Activated naive CD8-positive, alpha-beta T cell (primary cell): ENCODE measurements around the gene STX8.
"Not testable (repeated sequence)": the region's sequence is repeated elsewhere in the genome, so short reads cannot be mapped to it uniquely, and the experiment has no call there.

Experiments used
- H3K27ac Mint-ChIP-seq: one replicate; pipeline ENCODE4 v1.8.0; 2021; ENCODE audit warnings: mixed read lengths
- H3K27me3 Mint-ChIP-seq: one replicate; pipeline ENCODE4 v1.8.0; 2021; ENCODE audit warnings: mixed read lengths
- H3K36me3 Mint-ChIP-seq: one replicate; pipeline ENCODE4 v1.8.0; 2021; ENCODE audit warnings: mixed read lengths
- H3K4me1 Mint-ChIP-seq: one replicate; pipeline ENCODE4 v1.8.0; 2021; ENCODE audit warnings: low read depth, mixed read lengths
- H3K4me3 Mint-ChIP-seq: one replicate; pipeline ENCODE4 v1.8.0; 2021; ENCODE audit warnings: mild to moderate bottlenecking, mixed read lengths
- H3K9me3 Mint-ChIP-seq: one replicate; pipeline ENCODE4 v1.8.0; 2021; ENCODE audit warnings: low read depth, mixed read lengths

Gene STX8

GRCh38 chr17:9451934-9452333, 123.7 kb downstream of the STX8 start:
- no peak overlapping the region for H3K27ac Mint-ChIP-seq
- H3K27me3 Mint-ChIP-seq, result no peaks in the 10 kb centered on the region
- no peaks in the 10 kb centered on the region for H3K4me1 Mint-ChIP-seq
- no peak overlapping the region for H3K4me3 Mint-ChIP-seq
- peaks cover 4% of the 10 kb centered on the region for H3K36me3 Mint-ChIP-seq
- H3K9me3 Mint-ChIP-seq, result no peaks in the 10 kb centered on the region

DNA sequence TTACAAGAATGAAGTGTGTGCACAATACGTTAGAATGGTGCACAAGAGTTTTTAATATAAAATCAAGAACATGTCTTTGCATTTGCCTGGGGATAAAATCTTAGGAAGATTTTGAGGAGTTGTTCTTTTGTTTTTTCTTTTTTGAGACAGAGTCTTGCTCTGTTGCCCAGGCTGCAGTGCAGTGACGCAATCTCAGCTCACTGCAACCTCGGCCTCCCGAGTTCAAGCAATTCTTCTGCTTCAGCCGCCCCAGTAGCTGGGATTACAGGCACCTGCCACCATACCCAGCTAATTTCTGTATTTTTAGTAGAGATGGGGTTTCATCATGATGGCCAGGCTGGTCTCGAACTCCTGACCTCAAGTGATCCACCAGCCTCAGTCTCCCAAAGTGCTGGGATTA, 128.3 kb downstream of the STX8 start:
- H3K9me3 Mint-ChIP-seq, H3K27me3 Mint-ChIP-seq, H3K4me3 Mint-ChIP-seq, H3K27ac Mint-ChIP-seq, H3K36me3 Mint-ChIP-seq, H3K4me1 Mint-ChIP-seq: not testable (repeated sequence)

GRCh38 chr17:9446528-9446927, 129.1 kb downstream of the STX8 start:
- Mint-ChIP-seq H3K4me1 (no peaks in the 10 kb centered on the region), H3K27ac (no peak overlapping the region), H3K4me3 (no peak overlapping the region), H3K9me3 (no peaks in the 10 kb centered on the region), H3K27me3 (no peaks in the 10 kb centered on the region), H3K36me3 (peaks cover 6% of the 10 kb centered on the region)

DNA sequence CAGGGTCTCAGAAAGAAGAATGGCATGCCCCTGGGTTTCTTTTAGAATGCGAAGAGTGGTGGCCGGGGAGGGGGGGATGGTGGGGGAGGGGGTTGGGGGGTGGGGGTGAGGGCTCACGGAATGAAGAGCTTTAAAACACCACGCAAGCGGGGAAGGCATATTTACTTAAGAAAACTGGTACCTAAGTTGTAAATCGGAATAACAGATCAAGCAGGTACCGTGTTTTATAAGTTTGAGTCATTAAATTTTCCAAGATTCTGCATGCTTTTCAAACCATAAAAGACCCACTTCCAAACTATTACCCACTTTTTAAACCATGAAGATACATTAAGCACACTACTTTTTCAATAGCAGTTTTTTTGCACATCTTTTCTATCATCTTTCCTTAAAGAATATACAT, 130.2 kb downstream of the STX8 start:
- no peak overlapping the region for H3K27ac Mint-ChIP-seq
- no peaks in the 10 kb centered on the region for H3K9me3 Mint-ChIP-seq
- peaks cover 8% of the 10 kb centered on the region for H3K36me3 Mint-ChIP-seq
- no peaks in the 10 kb centered on the region for H3K27me3 Mint-ChIP-seq
- H3K4me3 Mint-ChIP-seq, result no peak overlapping the region
- H3K4me1 Mint-ChIP-seq, result no peaks in the 10 kb centered on the region

DNA sequence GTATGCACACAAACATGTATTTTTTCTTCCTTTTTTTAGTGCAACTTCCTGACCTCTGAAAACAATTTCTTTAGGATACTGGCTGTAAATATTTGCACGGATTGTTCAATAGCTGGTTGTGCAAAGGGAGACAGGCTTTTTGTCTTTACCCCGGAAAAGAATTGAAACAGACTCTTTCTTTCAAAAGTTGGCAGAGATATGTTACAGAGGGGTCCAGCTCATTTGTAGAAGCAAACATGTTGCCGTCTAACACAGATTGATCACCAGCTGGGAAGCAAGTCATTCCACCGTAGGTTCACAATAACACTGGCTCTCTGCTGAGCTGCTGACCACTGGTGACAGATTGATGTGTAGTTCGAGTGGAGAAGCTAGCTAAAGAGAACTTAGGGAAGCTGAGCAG, 130.9 kb downstream of the STX8 start:
- Mint-ChIP-seq H3K4me3 (no peak overlapping the region), H3K27ac (no peak overlapping the region), H3K36me3 (peaks cover 11% of the 10 kb centered on the region), H3K27me3 (no peaks in the 10 kb centered on the region), H3K9me3 (no peaks in the 10 kb centered on the region), H3K4me1 (no peaks in the 10 kb centered on the region)

- Mint-ChIP-seq H3K36me3 (peaks cover 11% of the 10 kb centered on the region), H3K27ac (no peak overlapping the region), H3K9me3 (no peaks in the 10 kb centered on the region), H3K4me3 (no peak overlapping the region), H3K4me1 (no peaks in the 10 kb centered on the region), H3K27me3 (no peaks in the 10 kb centered on the region)
Measured at GRCh38 chr17:9443811-9444210, 131.8 kb downstream of the STX8 start.

GRCh38 chr17:9439851-9440250, 135.8 kb downstream of the STX8 start:
- Mint-ChIP-seq H3K36me3 (peaks cover 23% of the 10 kb centered on the region), H3K4me1 (no peaks in the 10 kb centered on the region), H3K27ac (no peak overlapping the region)

GRCh38 chr17:9436630-9437029, 139.0 kb downstream of the STX8 start:
- Mint-ChIP-seq H3K4me1 (peaks cover 8% of the 10 kb centered on the region), H3K36me3 (peaks cover 21% of the 10 kb centered on the region), H3K4me3 (no peak overlapping the region), H3K27me3 (no peaks in the 10 kb centered on the region), H3K27ac (no peak overlapping the region), H3K9me3 (no peaks in the 10 kb centered on the region)

More at GRCh38 chr17:9439851-9440250, 135.8 kb downstream of the STX8 start:
- no peaks in the 10 kb centered on the region for H3K9me3 Mint-ChIP-seq
- H3K4me3 Mint-ChIP-seq, result no peak overlapping the region
- no peaks in the 10 kb centered on the region for H3K27me3 Mint-ChIP-seq

- H3K27me3 Mint-ChIP-seq, result no peaks in the 10 kb centered on the region
- peaks cover 8% of the 10 kb centered on the region for H3K4me1 Mint-ChIP-seq
- H3K36me3 Mint-ChIP-seq, result peaks cover 17% of the 10 kb centered on the region
- H3K4me3 Mint-ChIP-seq, result no peak overlapping the region
- H3K27ac Mint-ChIP-seq, result no peak overlapping the region
- no peaks in the 10 kb centered on the region for H3K9me3 Mint-ChIP-seq
Measured at GRCh38 chr17:9435165-9435564, 140.5 kb downstream of the STX8 start.

- H3K4me1 Mint-ChIP-seq, result peaks cover 8% of the 10 kb centered on the region
- H3K27ac Mint-ChIP-seq, result no peak overlapping the region
- peaks cover 16% of the 10 kb centered on the region for H3K36me3 Mint-ChIP-seq
- no peak overlapping the region for H3K4me3 Mint-ChIP-seq
- no peaks in the 10 kb centered on the region for H3K9me3 Mint-ChIP-seq
- H3K27me3 Mint-ChIP-seq, result no peaks in the 10 kb centered on the region
Measured at GRCh38 chr17:9434642-9435057, 141.0 kb downstream of the STX8 start.

DNA sequence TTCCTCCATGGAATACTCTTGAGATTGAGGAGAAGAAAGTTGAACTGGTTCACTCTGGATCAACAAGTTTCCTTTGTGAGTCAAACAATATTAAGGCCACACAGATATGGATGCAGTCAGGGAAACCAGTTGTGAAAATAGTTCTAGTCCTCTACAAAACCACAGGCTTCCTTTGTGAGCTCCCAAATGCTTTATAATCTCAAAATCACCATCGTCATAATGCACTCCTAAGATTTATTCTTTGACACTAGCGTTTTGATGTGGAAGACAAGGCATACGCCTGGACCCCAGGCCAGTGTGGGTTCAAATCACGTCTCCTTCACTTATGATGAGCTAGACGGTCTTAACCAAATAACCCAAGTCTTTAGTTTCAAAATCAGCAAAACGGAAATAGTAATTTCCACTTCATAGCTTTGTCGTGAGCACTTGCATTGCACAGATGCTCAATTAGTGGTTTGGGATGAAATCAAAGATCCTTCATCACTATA, 142.6 kb downstream of the STX8 start:
- H3K36me3 Mint-ChIP-seq, result peaks cover 16% of the 10 kb centered on the region
- no peak overlapping the region for H3K4me3 Mint-ChIP-seq
- H3K4me1 Mint-ChIP-seq, result peaks cover 8% of the 10 kb centered on the region
- no peaks in the 10 kb centered on the region for H3K27me3 Mint-ChIP-seq
- H3K27ac Mint-ChIP-seq, result no peak overlapping the region
- no peaks in the 10 kb centered on the region for H3K9me3 Mint-ChIP-seq

DNA sequence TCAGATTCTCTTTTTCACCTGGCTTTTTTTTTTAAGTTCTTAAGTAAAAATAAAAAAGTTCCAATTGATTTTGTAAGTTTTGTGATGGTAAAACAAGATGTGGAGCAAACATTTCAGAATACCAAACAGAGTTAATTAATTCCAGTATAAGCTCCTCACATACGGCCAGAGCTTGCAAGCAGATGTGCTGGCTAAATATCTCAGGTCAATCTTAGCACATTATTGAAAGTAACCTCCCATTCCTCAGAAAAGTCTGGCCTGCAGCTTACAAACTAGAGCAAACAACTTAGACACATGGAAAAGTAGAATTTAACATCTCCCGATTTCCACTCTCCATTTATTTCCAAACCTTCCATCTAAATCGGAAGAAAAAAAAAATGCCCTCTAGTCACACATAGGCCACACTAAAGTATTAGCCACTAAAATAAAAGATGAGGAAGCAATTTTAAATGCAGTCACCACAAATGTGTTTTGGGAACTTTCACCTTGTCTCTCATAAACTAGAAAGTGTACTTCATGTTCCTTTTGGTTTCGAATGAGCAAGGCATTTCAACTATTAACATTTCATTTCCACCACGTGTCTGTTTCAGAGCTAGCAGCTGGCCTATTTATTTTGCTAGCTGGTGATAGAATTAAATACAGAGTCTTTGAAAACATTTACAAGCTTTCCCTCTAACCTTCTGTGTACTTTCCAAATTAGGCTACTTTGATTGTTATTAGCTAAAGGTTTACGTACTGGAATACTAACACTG, 143.3 kb downstream of the STX8 start:
- Mint-ChIP-seq H3K4me3 (no peak overlapping the region), H3K27ac (no peak overlapping the region), H3K9me3 (no peaks in the 10 kb centered on the region), H3K36me3 (peaks cover 16% of the 10 kb centered on the region), H3K4me1 (peaks cover 8% of the 10 kb centered on the region), H3K27me3 (no peaks in the 10 kb centered on the region)

- no peak overlapping the region for H3K4me3 Mint-ChIP-seq
- H3K27ac Mint-ChIP-seq, result no peak overlapping the region
- H3K9me3 Mint-ChIP-seq, result no peaks in the 10 kb centered on the region
- peaks cover 16% of the 10 kb centered on the region for H3K36me3 Mint-ChIP-seq
- H3K4me1 Mint-ChIP-seq, result peaks cover 8% of the 10 kb centered on the region
- no peaks in the 10 kb centered on the region for H3K27me3 Mint-ChIP-seq
Measured at GRCh38 chr17:9431620-9432019, 144.0 kb downstream of the STX8 start.

GRCh38 chr17:9427465-9428315, 147.9 kb downstream of the STX8 start:
- Mint-ChIP-seq H3K4me1 (peaks cover under 1% of the 10 kb centered on the region), H3K27me3 (no peaks in the 10 kb centered on the region), H3K27ac (no peak overlapping the region), H3K36me3 (peaks cover 14% of the 10 kb centered on the region), H3K4me3 (no peak overlapping the region), H3K9me3 (no peaks in the 10 kb centered on the region)

- Mint-ChIP-seq H3K9me3 (no peaks in the 10 kb centered on the region), H3K4me3 (no peak overlapping the region), H3K27me3 (no peaks in the 10 kb centered on the region), H3K36me3 (peaks cover 32% of the 10 kb centered on the region), H3K4me1 (no peaks in the 10 kb centered on the region), H3K27ac (no peak overlapping the region)
Measured at GRCh38 chr17:9424071-9424640, 151.5 kb downstream of the STX8 start.
